Activated CD4-positive, alpha-beta T cell treated with anti-CD3 and anti-CD28 coated beads for 24 hours (primary cell): ENCODE data around the gene FOXD1.

Source experiments
- DNase-seq, 2 donors: peaks; one replicate each; pipeline ENCODE4 v3.0.0-alpha.2; 2020; ENCODE audit warnings: low read depth in 2 of 2

The FOXD1 gene

GRCh38 chr5:73441378-73441777 is 7.2 kb downstream of the FOXD1 start:
- no peak for DNase-seq

DNA sequence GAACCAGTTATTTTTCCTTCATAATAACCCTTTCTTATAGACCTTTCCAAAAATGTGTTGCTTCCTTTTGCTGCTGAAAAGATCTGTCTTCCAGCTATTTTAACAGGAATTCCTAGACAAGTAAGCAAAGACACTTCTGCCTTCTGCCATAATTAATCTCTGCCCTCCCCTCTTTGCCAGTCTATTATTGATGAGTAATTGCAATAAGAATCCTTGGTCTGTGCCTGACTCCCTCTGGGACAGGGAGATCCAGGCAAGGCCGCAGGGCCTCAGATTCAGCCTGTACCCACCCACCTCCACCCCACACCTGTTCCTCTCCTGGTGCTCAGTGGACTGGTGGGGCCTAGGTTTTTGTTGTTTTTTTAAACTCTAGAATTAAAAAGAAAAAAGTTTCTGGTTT is 8.3 kb downstream of the FOXD1 start:
- no peak for DNase-seq

GRCh38 chr5:73438645-73439470 is 9.7 kb downstream of the FOXD1 start:
- no peak for DNase-seq

DNA sequence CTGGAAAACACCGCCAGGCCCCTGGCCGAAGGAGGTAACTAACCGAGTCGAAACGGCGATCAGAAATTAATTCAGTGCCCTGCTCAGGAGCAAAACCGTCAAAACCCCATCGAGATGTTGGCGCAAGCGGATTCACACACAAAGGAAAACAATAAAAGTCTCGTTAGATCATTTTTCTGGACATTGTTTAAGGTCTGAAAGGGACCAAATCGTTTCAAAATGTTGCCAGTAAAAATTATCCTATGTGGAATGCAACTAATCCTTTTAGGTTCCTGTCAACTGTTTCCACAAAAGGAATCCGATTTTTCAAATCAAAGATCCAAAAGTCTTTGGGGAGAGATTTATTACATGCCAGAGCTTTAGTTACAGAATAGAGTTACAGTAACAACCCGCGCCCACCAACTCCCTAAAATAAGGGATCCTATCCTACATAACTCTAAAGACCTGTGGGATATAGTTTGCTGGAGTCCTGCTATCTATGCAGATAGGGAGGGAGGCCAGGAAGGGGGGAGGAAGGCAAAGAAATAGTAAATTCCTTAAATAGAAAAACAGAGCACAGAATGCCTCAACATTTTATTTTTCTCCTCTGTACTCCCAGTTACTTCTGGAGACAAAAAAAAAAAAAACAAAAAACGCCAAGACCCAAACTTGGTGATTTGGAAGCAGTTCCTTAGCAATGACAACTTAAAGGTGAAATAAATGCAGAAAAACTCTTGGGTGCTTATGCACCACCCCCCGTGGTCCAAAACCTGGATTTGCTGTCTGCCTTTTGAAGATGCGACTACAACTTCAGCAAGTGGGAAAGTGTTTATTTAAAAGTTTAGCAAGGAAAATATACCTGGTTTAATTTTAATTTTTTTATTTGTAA is 10.6 kb downstream of the FOXD1 start:
- DNase-seq: no peak

- DNase-seq: no peak
Measured at GRCh38 chr5:73437101-73437776, 11.3 kb downstream of the FOXD1 start.

DNA sequence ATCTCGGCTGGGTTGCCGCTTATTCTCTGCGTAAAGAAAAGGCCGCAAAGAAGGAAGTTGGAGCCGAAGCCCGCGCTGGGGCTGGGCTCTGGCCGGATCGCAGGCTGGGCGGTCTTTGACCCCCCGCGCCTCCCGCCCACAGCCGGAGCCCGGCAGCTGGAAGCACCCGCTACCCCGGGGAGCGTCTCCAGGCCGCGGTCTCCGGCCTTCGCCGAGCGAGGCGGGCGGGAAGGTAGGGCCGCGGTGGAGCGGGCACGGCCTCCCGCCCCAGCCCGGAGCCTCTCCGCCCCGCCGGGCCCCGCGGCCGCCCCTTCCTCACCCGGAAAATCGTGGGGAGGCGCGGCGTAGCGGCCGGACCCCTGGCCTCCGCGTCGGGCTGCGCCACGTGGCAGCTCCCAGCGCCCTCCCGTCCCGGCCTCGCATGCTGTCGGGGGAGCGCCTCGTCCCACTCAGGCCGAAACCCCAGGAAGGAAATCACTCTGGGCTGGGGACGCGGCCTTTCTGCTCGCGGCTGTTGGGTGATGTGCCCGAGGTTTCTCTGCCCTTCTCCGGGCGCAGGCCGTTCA is 12.0 kb downstream of the FOXD1 start:
- DNase-seq: no peak

DNA sequence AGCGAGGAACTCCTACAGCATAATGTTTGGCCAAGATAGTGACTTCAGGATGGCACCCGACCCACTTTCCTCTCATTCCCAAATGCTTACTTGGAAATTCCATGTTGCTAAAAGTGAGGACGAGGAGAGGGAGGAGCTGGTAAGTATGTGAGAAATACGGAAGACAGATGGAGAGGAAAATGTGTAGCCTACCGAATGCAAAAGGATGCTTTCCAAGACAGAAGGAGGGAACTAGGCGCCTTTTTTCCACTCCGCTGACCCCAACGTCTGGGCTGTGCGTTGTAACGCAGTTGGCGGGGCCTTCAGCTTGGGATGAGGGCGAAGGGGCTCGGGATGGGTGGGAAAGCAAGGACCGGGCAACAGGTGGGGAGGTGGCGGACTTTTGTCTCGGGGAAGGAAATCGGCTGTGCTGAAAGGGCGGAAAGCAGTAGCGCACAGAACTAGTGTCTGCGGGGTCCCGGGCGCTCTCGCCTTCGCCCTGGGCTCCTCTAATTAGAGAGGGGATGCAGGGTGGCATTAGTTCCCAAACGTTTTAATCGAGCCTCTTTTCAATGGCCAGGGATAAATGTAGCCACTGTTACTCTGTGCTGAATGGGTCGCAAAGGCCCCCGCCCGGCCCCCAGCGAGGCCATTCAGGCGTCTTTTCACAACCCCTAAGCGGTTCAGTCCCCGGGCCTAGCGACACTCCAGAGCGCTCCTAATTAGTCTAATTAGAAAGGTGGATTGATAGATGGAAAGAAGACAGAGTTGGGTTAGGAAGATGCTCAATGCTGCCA is 12.6 kb downstream of the FOXD1 start:
- DNase-seq: no peak

GRCh38 chr5:73434907-73435306 is 13.7 kb downstream of the FOXD1 start:
- no peak for DNase-seq

DNA sequence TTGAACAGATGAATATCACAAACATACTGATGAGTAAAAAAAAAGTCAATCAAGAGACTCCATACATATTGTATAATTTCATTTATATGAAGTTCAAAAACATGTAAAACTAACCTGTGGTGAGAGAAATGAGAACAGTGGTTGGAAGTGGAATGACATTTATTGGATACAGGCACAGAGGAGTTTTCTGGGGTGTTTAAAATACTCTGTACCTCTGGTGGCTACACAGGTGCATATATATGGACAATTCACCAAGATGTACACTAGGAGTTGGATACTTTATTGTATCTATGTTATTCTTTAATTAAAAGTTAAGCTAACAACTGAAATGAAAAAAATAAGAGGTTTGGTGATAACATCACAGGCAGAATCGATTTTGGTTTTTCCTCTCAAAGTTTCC is 14.1 kb downstream of the FOXD1 start:
- no peak for DNase-seq

GRCh38 chr5:73433982-73434342 is 14.6 kb downstream of the FOXD1 start:
- no peak for DNase-seq

- DNase-seq: no peak
Measured at GRCh38 chr5:73433272-73433981, 15.2 kb downstream of the FOXD1 start.

- DNase-seq: no peak
Measured at GRCh38 chr5:73431204-73431851, 17.2 kb downstream of the FOXD1 start.

DNA sequence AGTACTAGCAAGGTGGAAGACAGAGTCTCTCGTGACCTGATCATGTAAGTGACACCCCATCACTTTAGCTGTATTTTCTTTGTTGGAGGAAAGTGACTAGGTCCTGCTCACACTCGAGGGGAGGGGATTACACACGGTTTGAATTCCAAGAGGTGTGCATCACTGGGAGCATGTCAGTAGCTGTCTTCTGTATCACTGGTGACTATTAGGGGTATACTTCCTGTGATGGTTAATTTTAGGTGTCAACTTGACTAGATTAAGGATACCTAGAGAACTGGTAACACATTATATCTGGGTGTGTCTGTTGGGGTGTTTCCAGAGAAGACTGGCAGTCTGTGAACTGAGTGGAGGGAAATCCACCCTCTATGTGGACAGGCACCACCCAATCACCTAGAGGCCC is 22.5 kb downstream of the FOXD1 start:
- no peak for DNase-seq

DNA sequence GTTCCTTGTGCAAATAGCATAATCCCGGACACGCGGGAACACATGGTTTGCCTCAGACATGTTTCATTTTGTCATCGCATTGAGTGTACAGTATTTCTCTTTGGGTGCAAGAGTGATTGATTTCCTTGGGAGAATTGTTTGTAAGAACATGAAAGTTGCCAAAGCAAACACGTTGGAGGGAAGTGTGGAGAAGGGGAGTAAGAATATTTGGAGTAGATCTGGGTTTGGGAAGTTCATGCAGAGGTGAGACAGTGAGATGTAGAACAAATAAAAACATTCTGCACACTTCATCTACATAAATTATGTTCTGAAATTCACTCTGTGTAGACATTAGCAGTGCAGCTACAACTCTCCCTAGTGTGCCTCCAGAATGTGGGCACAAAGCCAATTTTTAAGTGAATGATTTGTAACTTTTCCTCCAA is 24.0 kb downstream of the FOXD1 start:
- DNase-seq: no peak

- no peak for DNase-seq
Measured at GRCh38 chr5:73422164-73422563, 26.4 kb downstream of the FOXD1 start.

DNA sequence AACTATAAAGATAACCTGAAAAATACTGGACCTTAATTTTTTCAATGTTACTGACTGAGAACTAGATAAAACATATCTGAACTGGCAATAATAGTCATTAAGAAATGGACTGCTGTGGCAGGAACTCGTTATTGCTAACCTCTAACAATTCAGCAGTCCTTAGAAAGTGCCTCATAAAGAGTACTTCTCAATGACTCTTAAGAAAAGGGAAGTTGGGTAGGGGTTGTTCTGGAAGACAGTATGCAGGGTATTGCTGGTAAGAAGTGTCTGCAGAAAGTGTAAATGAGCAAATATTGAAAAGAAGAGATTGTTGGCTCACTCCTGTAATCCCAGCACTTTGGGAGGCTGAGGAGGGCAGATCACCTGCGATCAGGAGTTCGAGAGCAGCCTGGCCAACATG is 27.9 kb downstream of the FOXD1 start:
- DNase-seq: no peak

DNA sequence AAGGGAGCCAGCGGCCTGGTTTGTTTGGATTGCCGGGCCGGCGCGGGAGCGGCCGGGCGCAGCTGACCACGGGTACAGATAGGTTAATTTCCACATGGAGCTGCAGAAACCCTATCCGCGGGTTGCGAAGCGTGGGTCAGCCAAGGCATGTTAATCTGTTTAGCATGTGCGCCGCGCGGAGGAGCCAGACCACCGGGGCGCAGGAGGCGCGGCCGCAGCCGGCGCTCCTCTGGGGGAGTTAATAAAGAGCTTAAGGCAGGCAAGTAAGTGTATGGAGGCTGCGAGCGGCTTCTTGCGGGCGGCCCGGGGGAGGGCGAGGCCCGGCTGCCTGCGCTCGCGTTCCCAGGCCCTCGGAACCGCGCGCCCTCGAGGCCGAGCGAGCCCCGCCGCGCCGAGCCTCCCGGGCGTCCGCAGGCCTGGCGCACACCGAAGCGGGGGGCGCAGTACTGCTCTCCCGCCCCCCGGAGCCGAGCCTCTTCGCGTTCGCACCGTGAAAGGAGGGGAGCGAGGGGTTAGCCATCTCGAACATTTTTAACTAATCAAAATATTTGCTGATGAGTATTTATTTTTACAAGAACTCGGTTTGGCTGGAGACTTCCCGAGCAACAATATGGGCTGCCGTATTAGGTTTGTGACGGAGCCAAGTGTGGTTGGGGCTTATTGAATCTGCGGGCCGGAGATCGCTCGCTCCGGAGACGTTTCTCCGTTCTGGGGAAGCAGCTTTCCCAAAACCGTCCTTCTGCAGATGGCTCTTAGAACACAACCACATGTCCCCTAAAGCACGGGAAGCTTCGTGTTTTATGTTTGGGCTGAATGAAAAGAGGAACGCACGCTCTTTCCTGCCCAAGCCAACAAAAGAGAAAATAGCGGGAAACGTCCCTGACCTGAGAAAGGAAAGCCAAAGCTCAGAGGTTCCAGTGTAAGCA is 28.8 kb downstream of the FOXD1 start:
- DNase-seq: no peak

DNA sequence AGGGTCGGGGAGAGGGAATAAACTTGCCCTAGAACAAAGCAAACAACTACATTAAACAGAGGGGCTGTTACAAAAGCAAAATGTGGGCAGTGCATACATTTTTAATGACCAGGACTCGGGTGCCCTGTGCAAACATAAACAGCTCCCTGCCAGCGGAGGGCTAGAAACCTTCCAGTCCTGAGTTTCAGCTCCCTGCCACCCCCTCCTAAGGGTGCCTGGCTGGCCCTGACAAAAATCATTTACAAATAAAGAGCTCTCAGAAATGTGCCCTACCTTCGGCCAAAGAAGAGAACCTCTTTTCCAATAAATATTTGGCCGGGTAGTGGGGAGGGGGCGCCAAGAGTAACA is 29.5 kb downstream of the FOXD1 start:
- DNase-seq: no peak

DNA sequence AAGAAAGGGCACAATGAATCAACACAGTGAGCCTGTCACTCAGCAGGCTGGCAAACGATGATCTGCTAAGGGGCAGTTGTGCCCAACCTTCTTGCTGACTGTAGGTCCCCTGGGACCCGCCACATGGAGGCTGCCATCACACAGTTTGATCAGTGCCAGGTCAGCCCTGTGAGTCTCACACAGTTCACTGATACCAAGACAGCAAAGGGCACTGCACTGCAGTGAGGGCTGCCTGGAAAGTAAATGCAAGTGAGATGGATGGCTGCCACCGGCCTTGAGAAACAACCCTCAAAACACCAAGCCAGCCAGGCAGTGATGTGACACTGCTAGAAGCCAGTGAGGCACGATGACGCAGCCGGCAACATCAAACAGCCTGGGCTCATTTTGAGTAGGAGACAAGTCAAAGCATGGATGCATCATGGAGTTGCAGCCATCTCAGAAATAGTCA is 30.3 kb downstream of the FOXD1 start:
- no peak for DNase-seq
